ENCODE results near the gene AKIRIN2.

AKIRIN2 gene

GRCh38 chr6:87653074-87653962 lies 48.7 kb downstream of the AKIRIN2 start:
- no peak for DNase-seq

DNA sequence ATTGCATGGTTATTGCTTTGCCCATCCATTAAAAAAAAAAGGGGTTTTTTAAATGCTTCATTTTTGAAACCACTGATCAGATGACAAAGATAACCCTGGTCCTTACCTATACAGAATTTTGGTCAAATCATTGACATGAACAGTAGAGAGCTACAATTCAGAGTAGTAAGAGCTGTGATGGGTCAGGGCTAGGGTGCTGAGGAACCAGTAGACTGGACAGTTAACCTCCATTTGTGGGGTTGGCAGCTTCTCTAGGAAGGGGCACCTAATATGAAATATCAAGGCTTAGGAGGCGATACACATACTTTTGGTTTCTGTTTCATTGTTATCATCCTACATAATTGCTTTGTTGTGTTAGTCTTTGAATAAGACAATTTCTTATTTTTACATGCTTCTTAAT lies 57.0 kb downstream of the AKIRIN2 start:
- no peak for DNase-seq

GRCh38 chr6:87641065-87641692 lies 60.9 kb downstream of the AKIRIN2 start:
- DNase-seq, result no peak

- DNase-seq, result no peak
Measured at GRCh38 chr6:87639373-87639772, 62.7 kb downstream of the AKIRIN2 start.

- DNase-seq, result no peak
Measured at GRCh38 chr6:87637106-87637505, 64.9 kb downstream of the AKIRIN2 start.

DNA sequence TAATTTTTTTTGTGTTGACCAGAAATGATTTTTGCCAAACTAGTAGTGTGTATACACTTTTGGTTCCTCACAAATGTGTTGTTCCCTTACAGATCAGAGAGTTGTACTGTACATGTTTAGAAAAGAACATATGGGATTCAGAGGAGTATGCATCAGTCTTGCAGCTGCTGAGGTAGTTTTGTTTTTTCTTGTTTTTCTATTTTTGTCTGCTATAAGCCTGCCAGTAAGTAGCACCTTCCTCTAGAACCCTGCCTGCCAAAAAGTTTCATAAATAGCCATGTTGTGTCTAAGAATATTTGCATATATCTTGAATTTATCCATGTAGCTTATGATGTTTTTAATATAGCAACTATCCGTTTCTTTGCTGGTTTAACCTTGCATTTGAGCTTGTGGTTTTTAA lies 65.7 kb downstream of the AKIRIN2 start:
- no peak for DNase-seq

DNA sequence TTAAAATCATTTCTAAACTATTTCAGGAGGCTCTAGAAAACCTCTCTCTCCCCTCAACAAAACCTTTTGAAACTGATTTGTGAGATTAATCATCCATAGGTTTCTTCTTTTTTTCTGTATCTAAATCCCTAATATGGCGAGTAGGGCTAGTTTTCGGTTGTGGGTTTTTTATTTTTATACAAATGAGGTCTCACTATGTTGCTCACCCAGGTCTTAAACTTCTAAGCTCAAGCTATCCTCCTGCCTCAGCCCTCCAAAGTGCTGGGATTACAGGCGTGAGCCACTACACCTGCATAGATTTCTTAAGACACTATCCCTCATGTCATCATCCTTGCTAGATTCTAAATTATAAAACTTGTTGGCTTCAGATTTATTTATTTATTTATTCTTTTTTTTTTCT lies 68.2 kb downstream of the AKIRIN2 start:
- no peak for DNase-seq

- no peak for DNase-seq
Measured at GRCh38 chr6:87630746-87631145, 71.3 kb downstream of the AKIRIN2 start.

DNA sequence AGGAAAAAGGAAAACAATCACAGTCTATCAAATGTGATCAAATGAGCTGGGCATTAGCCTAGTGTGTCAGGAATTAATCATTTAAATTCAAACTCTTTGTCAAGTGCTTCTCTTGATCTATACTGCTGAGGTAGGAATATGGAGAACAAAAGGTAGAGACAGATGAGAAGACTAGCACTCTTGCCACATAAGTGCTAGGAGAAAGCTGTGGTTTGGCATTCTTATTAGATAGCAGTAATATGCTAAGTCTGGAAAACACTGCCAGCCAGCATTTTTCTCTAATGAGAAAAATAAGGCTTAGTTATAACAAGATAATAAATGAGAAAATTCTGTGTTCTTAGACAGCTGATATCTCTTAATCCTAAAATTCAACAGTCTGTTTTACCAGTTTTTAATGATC lies 73.2 kb downstream of the AKIRIN2 start:
- DNase-seq, result no peak

GRCh38 chr6:87628424-87628823 lies 73.6 kb downstream of the AKIRIN2 start:
- no peak for DNase-seq
